Stimulated activated CD4-positive, alpha-beta T cell treated with anti-CD3 and anti-CD28 coated beads, TNF-alpha, amount 100 ng/mL, for 24 hours (primary cell): ENCODE results near the gene CEP95.
"Not testable (repeated sequence)": the region's sequence is repeated elsewhere in the genome, so short reads cannot be mapped to it uniquely, and the experiment has no call there.

Experiments used
- DNase-seq, 3 experiments: peaks; one replicate each; pipeline ENCODE4 v3.0.0-alpha.2; 2020; ENCODE audit warnings: low read depth in 3 of 3

CEP95 gene

GRCh38 chr17:64572682-64573154, 65.9 kb downstream of the CEP95 start:
- no peak for DNase-seq

- no peak for DNase-seq
These were observed 66.4 kb downstream of the CEP95 start for GRCh38 chr17:64573214-64573613.

- DNase-seq = no peak
These were observed 67.9 kb downstream of the CEP95 start for GRCh38 chr17:64574646-64575045.

- no peak for DNase-seq
These were observed 68.7 kb downstream of the CEP95 start for GRCh38 chr17:64575431-64575830.

GRCh38 chr17:64577025-64577424, 70.2 kb downstream of the CEP95 start:
- not testable (repeated sequence) for DNase-seq

GRCh38 chr17:64579917-64580316, 73.1 kb downstream of the CEP95 start:
- no peak for DNase-seq

GRCh38 chr17:64580384-64581315, 73.9 kb downstream of the CEP95 start:
- no peak for DNase-seq

GRCh38 chr17:64583038-64583437, 76.3 kb downstream of the CEP95 start:
- no peak for DNase-seq

GRCh38 chr17:64585146-64585545, 78.4 kb downstream of the CEP95 start:
- no peak for DNase-seq
